Kidney (tissue), 14 donors: Measurements from ENCODE around the gene SORT1. TPM values are rescaled to one million over a fixed set of nuclear protein-coding genes. Genes with fewer than 3 reads are reported as not detected.

ENCODE experiments used
- DNase-seq, 5 donors: peaks; one replicate each; pipeline ENCODE4 v3.0.0-alpha.2; 2013 to 2020
- FAIRE-seq: peaks from 2 replicates; lab custom pipeline; 2012; peaks lifted over from hg19 to GRCh38; lab: Jason Lieb, UNC
- H3K27ac ChIP-seq, 2 donors: one replicate each; pipeline ENCODE4 v1.7.0; 2013; ENCODE audit warnings: low read depth in 2 of 2, low read length in 2 of 2, inconsistent platforms in 1 of 2
- H3K27me3 ChIP-seq: one replicate; pipeline ENCODE4 v1.7.1; 2013; ENCODE audit warnings: low read length, inconsistent platforms; ENCODE audit not compliant: control insufficient read depth, insufficient read depth
- H3K36me3 ChIP-seq, 3 donors: one replicate each; pipeline versions ENCODE4 v1.7.0 to v1.7.1; 2013; ENCODE audit warnings: low read length in 3 of 3, control low read depth in 1 of 3, inconsistent platforms in 1 of 3; ENCODE audit not compliant: insufficient read depth in 3 of 3, control insufficient read depth in 2 of 3
- H3K4me1 ChIP-seq, 3 donors: one replicate each; pipeline versions ENCODE4 v1.7.0 to v1.7.1; 2013; ENCODE audit warnings: low read length in 3 of 3, inconsistent platforms in 1 of 3, low read depth in 1 of 3; ENCODE audit not compliant: control insufficient read depth in 2 of 3, insufficient read depth in 2 of 3
- H3K4me3 ChIP-seq, 3 donors: one replicate each; pipeline versions ENCODE4 v1.7.0 to v1.8.1; 2013; ENCODE audit warnings: low read length in 3 of 3, control low read depth in 1 of 3, inconsistent platforms in 1 of 3
- H3K9ac ChIP-seq, 3 donors: one replicate each; pipeline versions ENCODE4 v1.7.0 to v1.7.1; 2013; ENCODE audit warnings: low read length in 3 of 3, control low read depth in 1 of 3, inconsistent platforms in 1 of 3
- H3K9me3 ChIP-seq, 3 donors: one replicate each; pipeline versions ENCODE4 v1.7.0 to v1.7.1; 2013; ENCODE audit warnings: low read length in 3 of 3, control low read depth in 1 of 3, inconsistent platforms in 1 of 3; ENCODE audit not compliant: control insufficient read depth in 2 of 3, insufficient read depth in 1 of 3
- intact Hi-C: fragments of 100-400 bp; cut with DNase I; formaldehyde crosslinking; loops from one replicate; pipeline ENCODE4 v1.11.1; 2022
- polyA plus RNA-seq: library from polyadenylated mRNA; stranded (reverse); fragments of 350-450 nt; fragmentation: Illumina TruSeq; extraction: RNeasy Lipid Tissue Mini Kit (QIAGEN cat#74804); gene quantifications from one replicate; pipeline ENCODE4 v1.2.3, GENCODE V29; 2014; ENCODE audit warnings: low read depth, low replicate concordance; ENCODE audit not compliant: insufficient read depth
- total RNA-seq: library from RNA; stranded (reverse); fragmentation: NEBNext Ultra II Directional; extraction: Animal tissue kit (Norgen Biotek cat#: 25700); gene quantifications from one replicate; pipeline ENCODE4 v1.2.1, GENCODE V29; 2021
- TF ChIP-seq, protein P1 (sequence below): IDR thresholded peaks from 3 replicates; pipeline ENCODE4 v1.5.1; 2012; ENCODE audit warnings: mild to moderate bottlenecking, moderate library complexity, borderline replicate concordance; ENCODE audit not compliant: insufficient read depth; ENCODE audit errors: extremely low read depth
- donor health status: control.
- donor health status: control.
- donor health status: control.
- donor health status: control.
- donor health status: control.
- donor health status: DM: yes; HTN: yes; CAD: no.
- donor health status: Normal renal cell carcinoma (clear cell type).

Gene SORT1
- total and polyA plus RNA-seq, 2 donors from 2014 or later = 33.5 to 169 TPM

DNA sequence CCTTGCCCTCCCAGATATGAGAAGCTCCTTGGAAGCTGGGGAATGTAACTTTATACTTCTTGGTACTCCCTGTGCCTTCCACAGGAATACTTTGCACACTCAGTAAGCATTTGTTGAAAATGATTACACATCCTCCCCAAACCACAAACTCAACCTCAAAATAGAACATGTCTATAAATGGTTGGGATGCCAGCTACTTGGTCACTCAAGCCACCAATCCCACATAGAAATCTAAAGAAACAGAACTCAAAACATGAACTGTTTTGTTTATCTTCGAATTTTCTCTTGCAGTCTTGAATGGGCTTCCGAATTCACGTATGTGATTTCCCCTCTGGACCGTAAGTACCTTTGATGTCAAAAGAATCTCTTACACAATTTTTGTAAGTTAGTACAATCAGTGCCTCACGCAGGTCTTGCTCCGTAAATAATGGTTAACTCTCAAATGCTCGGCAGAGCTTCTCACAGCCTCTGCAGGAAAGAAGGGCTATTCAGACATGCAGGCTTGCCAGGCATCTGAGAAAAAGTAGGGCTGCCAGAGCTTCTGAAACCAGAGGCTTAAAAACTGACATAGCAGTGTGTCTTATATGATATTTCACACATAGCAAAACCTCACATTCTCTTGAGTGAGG, 26.9 kb downstream of the SORT1 start:
- intact Hi-C loops = no loop called here

DNA sequence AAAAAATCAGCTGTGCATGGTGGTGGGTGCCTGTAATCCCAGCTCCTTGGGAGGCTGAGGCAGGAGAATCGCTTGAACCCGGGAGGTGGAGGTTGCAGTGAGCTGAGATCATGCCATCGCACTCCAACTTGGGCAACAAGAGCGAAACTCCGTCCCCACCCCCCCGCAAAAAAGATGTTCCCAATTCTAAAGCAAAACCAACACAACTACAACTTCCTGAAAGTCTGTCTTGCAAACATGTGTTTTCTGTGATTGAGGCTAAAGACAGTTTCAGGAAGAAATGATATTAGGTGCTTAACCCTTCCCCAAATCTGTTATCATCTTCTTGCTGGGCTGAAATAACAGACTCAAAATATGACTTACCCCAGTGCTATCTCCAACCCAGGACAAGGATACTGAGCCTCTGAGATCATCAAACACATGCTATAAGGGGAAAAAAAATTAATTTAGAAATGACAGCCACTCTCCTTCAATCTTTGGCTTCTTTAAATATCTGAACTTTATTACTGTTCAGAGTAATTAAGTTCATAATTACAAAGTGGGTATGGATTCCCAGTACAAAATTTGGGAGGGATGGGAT, 28.5 kb downstream of the SORT1 start:
- FAIRE-seq (no peak), DNase-seq (no peak)
- Histone ChIP-seq H3K36me3 (peaks cover 0 to 9% (median 6%) of the 10 kb centered on the region in 3 donors), H3K9ac (no peak overlapping the region), H3K4me3 (no peak overlapping the region), H3K27ac (no peak overlapping the region), H3K27me3 (no peaks in the 10 kb centered on the region), H3K4me1 (peaks cover 0 to 16% (median 14%) of the 10 kb centered on the region in 3 donors), H3K9me3 (no peaks in the 10 kb centered on the region)
- intact Hi-C loops = no loop called here
- TF ChIP-seq, protein P1, sequence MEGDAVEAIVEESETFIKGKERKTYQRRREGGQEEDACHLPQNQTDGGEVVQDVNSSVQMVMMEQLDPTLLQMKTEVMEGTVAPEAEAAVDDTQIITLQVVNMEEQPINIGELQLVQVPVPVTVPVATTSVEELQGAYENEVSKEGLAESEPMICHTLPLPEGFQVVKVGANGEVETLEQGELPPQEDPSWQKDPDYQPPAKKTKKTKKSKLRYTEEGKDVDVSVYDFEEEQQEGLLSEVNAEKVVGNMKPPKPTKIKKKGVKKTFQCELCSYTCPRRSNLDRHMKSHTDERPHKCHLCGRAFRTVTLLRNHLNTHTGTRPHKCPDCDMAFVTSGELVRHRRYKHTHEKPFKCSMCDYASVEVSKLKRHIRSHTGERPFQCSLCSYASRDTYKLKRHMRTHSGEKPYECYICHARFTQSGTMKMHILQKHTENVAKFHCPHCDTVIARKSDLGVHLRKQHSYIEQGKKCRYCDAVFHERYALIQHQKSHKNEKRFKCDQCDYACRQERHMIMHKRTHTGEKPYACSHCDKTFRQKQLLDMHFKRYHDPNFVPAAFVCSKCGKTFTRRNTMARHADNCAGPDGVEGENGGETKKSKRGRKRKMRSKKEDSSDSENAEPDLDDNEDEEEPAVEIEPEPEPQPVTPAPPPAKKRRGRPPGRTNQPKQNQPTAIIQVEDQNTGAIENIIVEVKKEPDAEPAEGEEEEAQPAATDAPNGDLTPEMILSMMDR = no peak

More for the DNA sequence above, 26.9 kb downstream of the SORT1 start:
- Histone ChIP-seq H3K9ac (no peak overlapping the region), H3K27ac (peak overlapping the region; percentile 61 to 67), H3K27me3 (no peaks in the 10 kb centered on the region), H3K36me3 (peaks cover 0 to 9% (median 6%) of the 10 kb centered on the region in 3 donors), H3K4me1 (peaks cover 0 to 16% (median 14%) of the 10 kb centered on the region in 3 donors), H3K9me3 (no peaks in the 10 kb centered on the region), H3K4me3 (no peak overlapping the region)
- TF ChIP-seq, protein P1 = no peak
- no peak for FAIRE-seq
- DNase-seq = peak in 1 of 5 donors; percentile 23

DNA sequence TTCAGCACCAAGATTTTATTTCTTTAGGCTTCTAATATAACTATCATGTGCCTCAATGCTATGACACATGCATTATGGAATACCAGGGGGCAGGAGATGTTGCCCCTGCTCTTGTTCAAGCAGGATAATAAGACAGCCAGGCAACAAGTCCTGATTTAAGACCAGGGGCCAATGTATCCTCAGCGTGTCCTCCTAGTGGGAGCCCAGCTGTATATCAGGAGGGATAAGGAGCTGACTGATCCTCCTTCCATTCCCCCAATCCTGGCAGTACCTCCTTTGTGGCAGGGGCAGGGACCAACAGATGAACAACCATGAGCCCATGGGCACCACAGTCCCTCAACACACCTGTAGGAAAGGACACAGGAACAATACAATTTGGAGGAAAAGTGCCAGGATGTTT, 29.3 kb downstream of the SORT1 start:
- FAIRE-seq (no peak), DNase-seq (no peak)
- Histone ChIP-seq H3K4me3 (no peak overlapping the region), H3K9me3 (no peaks in the 10 kb centered on the region), H3K4me1 (peaks cover 0 to 16% (median 10%) of the 10 kb centered on the region in 3 donors), H3K9ac (no peak overlapping the region), H3K27ac (no peak overlapping the region), H3K36me3 (peaks cover 0 to 9% (median 6%) of the 10 kb centered on the region in 3 donors), H3K27me3 (no peaks in the 10 kb centered on the region)
- intact Hi-C loops = no loop called here
- TF ChIP-seq, protein P1 = no peak
